Measurements from ENCODE around the gene EYA3. TPM values are rescaled to one million over a fixed set of nuclear protein-coding genes. Genes with fewer than 3 reads are reported as not detected.

EYA3 gene
- total and polyA plus RNA-seq, 10 of the 15 experiments (the other 5 are each of a cell fraction or from before 2014, with no cell fraction given): 13.0 to 46.6 (median 23.4) TPM

DNA sequence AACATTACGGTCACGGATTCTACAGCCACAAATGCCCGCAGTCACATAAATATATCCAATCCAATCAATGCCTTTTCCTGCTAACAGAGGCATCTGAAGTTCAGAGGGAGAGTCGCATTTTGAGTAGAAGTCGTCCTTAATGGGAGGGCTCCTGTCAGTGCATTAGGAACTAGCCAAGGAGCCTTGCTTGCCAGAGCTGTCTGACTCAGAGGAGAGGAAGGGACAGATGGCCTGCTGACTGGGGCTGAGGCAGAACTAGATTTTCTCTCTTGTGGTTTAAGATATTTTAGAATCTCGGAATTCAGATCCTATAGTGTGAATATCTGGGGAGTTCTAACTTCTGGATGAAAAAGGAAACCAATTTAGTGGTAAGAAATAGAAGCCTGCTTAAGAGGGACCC lies 118.0 kb downstream of the EYA3 start:
- RAD21 ChIA-PET (ENCODE audit: unreplicated experiment): interaction anchor here (1.2 to 1.5 kb wide), 2 partner anchors 22 to 79 kb away, joined by 3 read pairs; no protein-coding TSS in a partner anchor
- intact Hi-C loops (cut with micrococcal nuclease; ENCODE audit: unreplicated experiment) (no loop called here), in situ Hi-C loops (cut with MboI) (no loop called here)
- H3K4me1 ChIP-seq (ENCODE audit: control insufficient read depth, insufficient read depth, low read length): no peaks in the 10 kb centered on the region
- 98% methylated on average over 6 of the region's 6 CpGs for WGBS (ENCODE audit: insufficient coverage, insufficient replicate concordance, low lambda C conversion rate, missing lambda C conversion rate)
- POLR2A ChIA-PET: interaction anchor here (0.5 kb wide), 1 partner anchor 51 kb away, joined by 6 read pairs; no protein-coding TSS in a partner anchor
- CTCF ChIA-PET: interaction anchor here (0.6 to 2.0 kb wide), 4 partner anchors 9 to 301 kb away, joined by 3 to 6 read pairs (median 3); no protein-coding TSS in a partner anchor
- FAIRE-seq (no peak), ATAC-seq (no peak), DNase-seq (ENCODE audit: low read depth, low spot score) (no peak)
- no peaks in the 10 kb centered on the region for H3K9me3 ChIP-seq (replicated peaks; ENCODE audit: control insufficient read depth, insufficient read depth, low read length)
- no TSS peak for BruUV-seq (replicated peaks)
- H3K4me2 ChIP-seq (ENCODE audit: control insufficient read depth, insufficient read depth): no peak overlapping the region
- H3K27ac ChIP-seq (ENCODE audit: control insufficient read depth, insufficient read depth): no peak overlapping the region
- no peaks in the 10 kb centered on the region for H3K79me2 ChIP-seq (ENCODE audit: control insufficient read depth, insufficient read depth, low read length)
- SMC1A ChIA-PET (ENCODE audit: uncharacterized antibody, unreplicated experiment): no interaction called here
- H3K4me3 ChIP-seq: no peak overlapping the region
- TF ChIP-seq NR2C2 (IDR thresholded peaks at IDR 0.05; ENCODE audit: borderline replicate concordance, control insufficient read depth, insufficient read length, low read depth): no peak
- no peak for TF ChIP-seq ZBED1 (IDR thresholded peaks at IDR 0.05; ENCODE audit: borderline replicate concordance)
- H3K9ac ChIP-seq (ENCODE audit: control insufficient read depth, insufficient read depth, low read length): no peak overlapping the region
- H3K27me3 ChIP-seq (replicated peaks in 1 of 2; ENCODE audit: control insufficient read depth in 2 of 2, insufficient read depth in 2 of 2, low read length in 1 of 2): no peaks in the 10 kb centered on the region
- no peaks in the 10 kb centered on the region for H4K20me1 ChIP-seq (ENCODE audit: control insufficient read depth, insufficient read depth)
- H3K36me3 ChIP-seq (ENCODE audit: control insufficient read depth in 2 of 2, insufficient read depth in 2 of 2, low read length in 1 of 2): peaks cover 6 to 9% of the 10 kb centered on the region in 2 experiments; a peak in 3 of 4 replicates
- H2AFZ ChIP-seq (ENCODE audit: control insufficient read depth, low read depth, low read length): no peak overlapping the region

- Histone ChIP-seq H3K4me3 (no peak overlapping the region), H3K27me3 (replicated peaks in 1 of 2; ENCODE audit: control insufficient read depth in 2 of 2, insufficient read depth in 2 of 2, low read length in 1 of 2) (no peaks in the 10 kb centered on the region), H4K20me1 (ENCODE audit: control insufficient read depth, insufficient read depth) (no peaks in the 10 kb centered on the region), H3K4me1 (ENCODE audit: control insufficient read depth, insufficient read depth, low read length) (no peaks in the 10 kb centered on the region), H2AFZ (ENCODE audit: control insufficient read depth, low read depth, low read length) (no peak overlapping the region), H3K36me3 (ENCODE audit: control insufficient read depth in 2 of 2, insufficient read depth in 2 of 2, low read length in 1 of 2) (peaks cover 8 to 9% of the 10 kb centered on the region in 2 experiments; a peak in 3 of 4 replicates), H3K9me3 (replicated peaks; ENCODE audit: control insufficient read depth, insufficient read depth, low read length) (no peaks in the 10 kb centered on the region), H3K27ac (ENCODE audit: control insufficient read depth, insufficient read depth) (no peak overlapping the region), H3K4me2 (ENCODE audit: control insufficient read depth, insufficient read depth) (no peak overlapping the region), H3K9ac (ENCODE audit: control insufficient read depth, insufficient read depth, low read length) (no peak overlapping the region), H3K79me2 (ENCODE audit: control insufficient read depth, insufficient read depth, low read length) (no peaks in the 10 kb centered on the region)
- ATAC-seq (no peak), DNase-seq (ENCODE audit: low read depth, low spot score) (no peak), FAIRE-seq (no peak)
- ChIA-PET RAD21 (ENCODE audit: unreplicated experiment) (no interaction called here), SMC1A (ENCODE audit: uncharacterized antibody, unreplicated experiment) (interaction anchor here (1.0 to 1.2 kb wide), 2 partner anchors 29 to 240 kb away, joined by 5 read pairs; no protein-coding TSS in a partner anchor), CTCF (interaction anchor here (0.6 to 1.0 kb wide), 2 partner anchors 28 to 29 kb away, joined by 3 read pairs; no protein-coding TSS in a partner anchor), POLR2A (no interaction called here)
- TF ChIP-seq SMARCA5 (IDR thresholded peaks at IDR 0.05) (no peak), DPF2 (IDR thresholded peaks at IDR 0.05) (no peak), PAX8 (IDR thresholded peaks at IDR 0.05) (no peak), ZSCAN29 (IDR thresholded peaks at IDR 0.05) (no peak), NBN (IDR thresholded peaks at IDR 0.05) (no peak), GATAD2B (conservative IDR thresholded peaks at IDR 0.05; ENCODE audit: low read depth) (no peak)
- 97% methylated on average over 3 of the region's 3 CpGs for WGBS (ENCODE audit: insufficient coverage, insufficient replicate concordance, low lambda C conversion rate, missing lambda C conversion rate)
- intact Hi-C loops (cut with micrococcal nuclease; ENCODE audit: unreplicated experiment): no loop called here
- BruUV-seq (replicated peaks): no TSS peak
- in situ Hi-C loops (cut with MboI): no loop called here
These were observed 119.7 kb downstream of the EYA3 start for GRCh38 chr1:27968692-27969091.
